H1 (cell line): ENCODE measurements around the gene ARHGAP6. TPM values are rescaled to one million over a fixed set of nuclear protein-coding genes. Genes with fewer than 3 reads are reported as not detected.

ENCODE experiments used
- CTCF ChIA-PET: fragments of 300-600 bp; sonication (Branson Sonifier 250); formaldehyde crosslinking; loops from one replicate; lab custom pipeline; 2021; ENCODE audit not compliant: partially characterized antibody; lab: Charles Lee
- POLR2A ChIA-PET: fragments of 300-600 bp; sonication (Branson Sonifier 250); formaldehyde crosslinking; loops from one replicate; lab custom pipeline; 2021; ENCODE audit warnings: inconsistent platforms; ENCODE audit not compliant: partially characterized antibody; lab: Charles Lee
- DNase-seq, 2 experiments: peaks; one replicate each; pipeline versions ENCODE4 v3.0.0 to v3.0.0-alpha.2; 2010 to 2022; ENCODE audit warnings: low spot score in 2 of 2, low read depth in 1 of 2, mixed read lengths in 1 of 2
- FAIRE-seq: peaks from 2 replicates; lab custom pipeline; 2011; peaks lifted over from hg19 to GRCh38; lab: Jason Lieb, UNC
- H2AFZ ChIP-seq: 2 replicates; pipeline ENCODE4 v1.8.1; 2012; ENCODE audit warnings: low read length, inconsistent platforms
- H2AK5ac ChIP-seq: 2 replicates; pipeline ENCODE4 v1.6.1; 2013; ENCODE audit warnings: low read depth, low read length
- H2BK120ac ChIP-seq: replicated peaks from 2 replicates; pipeline ENCODE3; 2013; ENCODE audit warnings: low read depth, low read length, inconsistent platforms
- H2BK12ac ChIP-seq: 2 replicates; pipeline ENCODE4 v1.6.1; 2013; ENCODE audit warnings: low read depth, low read length
- H2BK15ac ChIP-seq: 2 replicates; pipeline ENCODE4 v1.6.1; 2013; ENCODE audit warnings: low read length
- H2BK20ac ChIP-seq: 2 replicates; pipeline ENCODE4 v1.6.1; 2013; ENCODE audit warnings: low read length
- H2BK5ac ChIP-seq: 2 replicates; pipeline ENCODE4 v1.6.1; 2013; ENCODE audit warnings: low read depth, low read length
- H3K14ac ChIP-seq: 2 replicates; pipeline ENCODE4 v1.6.1; 2013; ENCODE audit warnings: inconsistent platforms; ENCODE audit not compliant: insufficient read length
- H3K18ac ChIP-seq: 2 replicates; pipeline ENCODE4 v1.6.1; 2013; ENCODE audit warnings: low read length; ENCODE audit errors: extremely low read depth
- H3K23ac ChIP-seq: 2 replicates; pipeline ENCODE4 v1.6.1; 2013; ENCODE audit warnings: inconsistent platforms; ENCODE audit not compliant: insufficient read length
- H3K23me2 ChIP-seq: 2 replicates; pipeline ENCODE4 v1.6.1; 2013; ENCODE audit warnings: low read depth, low read length
- H3K27ac ChIP-seq: 2 replicates; pipeline ENCODE4 v1.6.1; 2011; ENCODE audit warnings: low read depth, low read length, inconsistent platforms
- H3K27me3 ChIP-seq, 4 experiments: replicated peaks in 1 of 4; 1 replicate in 1 of 4; 2 replicates in 3 of 4; pipeline versions ENCODE4 v1.6.1 to v1.8.1; 2011 to 2013; ENCODE audit warnings: low read length in 3 of 4, mild to moderate bottlenecking in 3 of 4, inconsistent platforms in 2 of 4, mixed read lengths in 2 of 4, moderate library complexity in 1 of 4; ENCODE audit not compliant: control insufficient read depth in 3 of 4, insufficient read depth in 3 of 4; ENCODE audit errors: extremely low read depth in 1 of 4
- H3K36me3 ChIP-seq, 4 experiments: 2 replicates each; pipeline versions ENCODE4 v1.6.1 to v1.8.1; 2011 to 2013; ENCODE audit warnings: mild to moderate bottlenecking in 4 of 4, low read length in 3 of 4, moderate library complexity in 2 of 4, control low read depth in 1 of 4, inconsistent platforms in 1 of 4; ENCODE audit not compliant: insufficient read depth in 4 of 4, control insufficient read depth in 2 of 4
- H3K4ac ChIP-seq: replicated peaks from 2 replicates; pipeline ENCODE3; 2013; ENCODE audit warnings: low read length, low read depth, mixed read lengths, inconsistent platforms; ENCODE audit not compliant: insufficient read length
- H3K4me1 ChIP-seq, 4 experiments: replicated peaks in 1 of 4; 1 replicate in 1 of 4; 2 replicates in 3 of 4; pipeline versions ENCODE4 v1.6.1 to v1.8.1; 2011 to 2013; ENCODE audit warnings: low read length in 3 of 4, inconsistent platforms in 2 of 4, mixed read lengths in 1 of 4; ENCODE audit not compliant: insufficient read depth in 4 of 4, control insufficient read depth in 3 of 4
- H3K4me2 ChIP-seq, 2 experiments: 2 replicates each; pipeline versions ENCODE4 v1.6.1 to v1.8.1; 2011 to 2013; ENCODE audit warnings: low read depth in 2 of 2, low read length in 2 of 2, control low read depth in 1 of 2, inconsistent platforms in 1 of 2, mild to moderate bottlenecking in 1 of 2; ENCODE audit not compliant: insufficient read depth in 1 of 2
- H3K4me3 ChIP-seq, 4 experiments: fragments of 200-600, 300-600 bp in 1 of 4; sonication (generic), shearing (Covaris generic), sonication (Bioruptor Twin) in 1 of 4; 2 replicates each; pipeline versions ENCODE4 v1.5.1 to v1.8.1; 2011 to 2016; ENCODE audit warnings: low read length in 4 of 4, low read depth in 3 of 4, control low read depth in 2 of 4, inconsistent platforms in 2 of 4, mild to moderate bottlenecking in 2 of 4, mixed read lengths in 1 of 4, moderate library complexity in 1 of 4; ENCODE audit not compliant: insufficient read depth in 2 of 4; ENCODE audit errors: extremely low read depth in 1 of 4
- H3K56ac ChIP-seq: replicated peaks from 2 replicates; pipeline ENCODE3; 2013; ENCODE audit warnings: low read depth, mild to moderate bottlenecking, mixed read lengths, low read length, inconsistent platforms; ENCODE audit not compliant: insufficient read length
- H3K79me1 ChIP-seq: 2 replicates; pipeline ENCODE4 v1.6.1; 2013; ENCODE audit warnings: low read depth, low read length, control low read depth
- H3K79me2 ChIP-seq, 2 experiments: 2 replicates each; pipeline versions ENCODE4 v1.6.1 to v1.8.1; 2012 to 2013; ENCODE audit warnings: low read length in 2 of 2, mild to moderate bottlenecking in 2 of 2, inconsistent platforms in 1 of 2; ENCODE audit not compliant: insufficient read depth in 2 of 2, control insufficient read depth in 1 of 2
- H3K9ac ChIP-seq, 4 experiments: replicated peaks in 1 of 4; 1 replicate in 1 of 4; 2 replicates in 3 of 4; pipeline versions ENCODE4 v1.6.1 to v1.8.1; 2011 to 2013; ENCODE audit warnings: low read depth in 3 of 4, low read length in 3 of 4, control low read depth in 2 of 4, mild to moderate bottlenecking in 2 of 4, moderate library complexity in 2 of 4, inconsistent platforms in 1 of 4; ENCODE audit errors: extremely low read depth in 1 of 4
- H3K9me3 ChIP-seq, 2 experiments: 2 replicates each; pipeline versions ENCODE4 v1.6.1 to v1.8.1; 2012 to 2013; ENCODE audit warnings: mild to moderate bottlenecking in 2 of 2, moderate library complexity in 2 of 2, control low read depth in 1 of 2, inconsistent platforms in 1 of 2, low read depth in 1 of 2, low read length in 1 of 2, mixed read lengths in 1 of 2; ENCODE audit not compliant: insufficient read depth in 2 of 2
- H4K20me1 ChIP-seq, 2 experiments: replicated peaks in 1 of 2; 2 replicates each; pipeline versions ENCODE3 to v1.8.1; 2011 to 2013; ENCODE audit warnings: inconsistent platforms in 2 of 2, low read length in 2 of 2, mild to moderate bottlenecking in 1 of 2; ENCODE audit not compliant: insufficient read depth in 2 of 2, control insufficient read depth in 1 of 2
- H4K5ac ChIP-seq: 2 replicates; pipeline ENCODE4 v1.6.1; 2013; ENCODE audit warnings: low read length, low read depth, mixed read lengths, inconsistent platforms; ENCODE audit not compliant: insufficient read length
- H4K8ac ChIP-seq: 2 replicates; pipeline ENCODE4 v1.8.0; 2013; ENCODE audit warnings: mild to moderate bottlenecking, moderate library complexity, low read length, inconsistent platforms; ENCODE audit not compliant: insufficient read depth; ENCODE audit errors: extremely low read depth
- H4K91ac ChIP-seq: replicated peaks from 2 replicates; pipeline ENCODE3; 2013; ENCODE audit warnings: low read length, mixed read lengths, inconsistent platforms; ENCODE audit not compliant: insufficient read length
- CBX5 ChIP-seq: fragments of 300-800, 300-1000 bp; sonication (generic); IDR thresholded peaks from 2 replicates; pipeline ENCODE4 v1.7.1; 2016; ENCODE audit warnings: antibody characterized with exemption, low read length, low read depth
- CREB1 ChIP-seq: IDR thresholded peaks from 2 replicates; pipeline ENCODE4 v1.6.1; 2012; ENCODE audit warnings: inconsistent platforms
- GTF2F1 ChIP-seq: IDR thresholded peaks from 2 replicates; pipeline ENCODE4 v1.6.1; 2012; ENCODE audit warnings: low read depth, low read length, improper control_type of control experiment, borderline replicate concordance
- KDM4A ChIP-seq: IDR thresholded peaks from one replicate; pipeline ENCODE4 v1.7.1; 2012; ENCODE audit warnings: low read depth, mild to moderate bottlenecking, moderate library complexity, low read length, inconsistent platforms; ENCODE audit not compliant: severe bottlenecking
- KDM5A ChIP-seq: fragments of 200-600 bp; IDR thresholded peaks from 2 replicates; pipeline ENCODE4 v1.7.1; 2012; ENCODE audit warnings: mild to moderate bottlenecking, low read length, inconsistent platforms, mixed read lengths
- RAD21 ChIP-seq, 2 experiments: IDR thresholded peaks in 1 of 2; conservative IDR thresholded peaks in 1 of 2; 2 replicates each; pipeline ENCODE4 v1.6.1; 2011; ENCODE audit warnings: low read depth in 2 of 2, low read length in 2 of 2, improper control_type of control experiment in 1 of 2, inconsistent platforms in 1 of 2, mild to moderate bottlenecking in 1 of 2, moderate library complexity in 1 of 2
- RFX5 ChIP-seq: IDR thresholded peaks from 2 replicates; pipeline ENCODE4 v1.6.1; 2011; ENCODE audit warnings: low read depth, low read length, improper control_type of control experiment, borderline replicate concordance
- SP1 ChIP-seq: IDR thresholded peaks from 2 replicates; pipeline ENCODE4 v1.6.1; 2011; ENCODE audit warnings: low read depth, low read length
- SP2 ChIP-seq: IDR thresholded peaks from 2 replicates; pipeline ENCODE4 v1.6.1; 2012; ENCODE audit warnings: mild to moderate bottlenecking, low read length, inconsistent platforms
- TAF1 ChIP-seq: IDR thresholded peaks from 2 replicates; pipeline ENCODE4 v1.6.1; 2011; ENCODE audit warnings: mild to moderate bottlenecking, low read depth, low read length
- WGBS, 2 experiments: shearing (Covaris generic) in 1 of 2; methylation state at CpG; one replicate each; pipeline versions ENCODE4 v1.1.6 to v1.1.7; 2013 to 2015; ENCODE audit warnings: low lambda C conversion rate in 2 of 2, mixed read lengths in 2 of 2, inconsistent platforms in 1 of 2, low coverage in 1 of 2, missing lambda C conversion rate in 1 of 2; ENCODE audit not compliant: insufficient replicate concordance in 2 of 2, insufficient coverage in 1 of 2, insufficient read length in 1 of 2; ENCODE audit errors: extremely low coverage in 1 of 2, missing lambda C conversion rate in 1 of 2; 5-methylcytosine and 5-hydroxymethylcytosine counted together
- polyA plus RNA-seq, 7 experiments: library from polyadenylated mRNA; depleted of rRNA in 3 of 7; stranded (reverse) in 5 of 7; unstranded in 2 of 7; fragments of >200 nt in 5 of 7; fragments of 200-250 nt in 2 of 7; gene quantifications; 1 replicate in 5 of 7; 2 replicates in 1 of 7; 4 replicates in 1 of 7; pipeline versions ENCODE4 v1.2.1 to v1.2.3, GENCODE V29; 2011 to 2013; ENCODE audit warnings: missing spikeins in 2 of 7, mixed read lengths in 2 of 7
- total RNA-seq: library from RNA; stranded (reverse); fragmentation: NEBNext Ultra II Directional; extraction: Animal tissue kit (Norgen Biotek cat#: 25700); gene quantifications from 2 replicates; pipeline ENCODE4 v1.2.1, GENCODE V29; 2021
- TF ChIP-seq, protein P1 (sequence below): IDR thresholded peaks from 2 replicates; pipeline ENCODE4 v1.6.1; 2012; ENCODE audit warnings: inconsistent platforms
- TF ChIP-seq, protein P2 (sequence below): IDR thresholded peaks from 2 replicates; pipeline ENCODE4 v1.6.1; 2011; ENCODE audit warnings: low read length, improper control_type of control experiment

The ARHGAP6 gene
- total and polyA plus RNA-seq, 2 of the 8 experiments (the other 6 are each of a cell fraction or from before 2014, with no cell fraction given): 0.35 to 0.82 TPM

DNA sequence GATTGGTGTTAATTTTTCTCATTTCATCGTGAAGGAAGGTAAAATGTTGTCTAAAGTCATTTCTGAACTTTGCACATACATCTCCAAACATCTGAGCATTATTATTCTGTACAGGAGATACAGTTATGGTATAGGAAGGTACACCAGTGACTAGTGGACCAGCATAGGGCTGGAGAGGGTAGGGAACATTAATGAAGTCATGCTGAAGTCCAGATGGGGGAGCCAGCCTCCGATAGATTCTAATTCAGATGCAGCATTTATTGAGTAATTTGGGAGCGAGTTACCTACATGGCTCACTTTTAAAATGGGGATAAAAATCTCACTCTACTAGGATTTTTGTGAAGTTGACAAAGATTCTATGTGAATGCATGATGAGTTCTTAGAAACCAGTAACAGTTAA, 337.6 kb downstream of the ARHGAP6 start:
- POLR2A ChIA-PET: no interaction called here
- TF ChIP-seq, protein P1, sequence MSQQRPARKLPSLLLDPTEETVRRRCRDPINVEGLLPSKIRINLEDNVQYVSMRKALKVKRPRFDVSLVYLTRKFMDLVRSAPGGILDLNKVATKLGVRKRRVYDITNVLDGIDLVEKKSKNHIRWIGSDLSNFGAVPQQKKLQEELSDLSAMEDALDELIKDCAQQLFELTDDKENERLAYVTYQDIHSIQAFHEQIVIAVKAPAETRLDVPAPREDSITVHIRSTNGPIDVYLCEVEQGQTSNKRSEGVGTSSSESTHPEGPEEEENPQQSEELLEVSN: no peak
- no peak for TF ChIP-seq CBX5
- no peak for TF ChIP-seq RAD21 (IDR thresholded peaks at IDR 0.05 in 1 of 2, conservative IDR thresholded peaks at IDR 0.05 in 1 of 2; ENCODE audit: low read depth in 2 of 2, low read length in 2 of 2)
- TF ChIP-seq KDM4A: no peak
- TF ChIP-seq SP1: no peak
- TF ChIP-seq, protein P2, sequence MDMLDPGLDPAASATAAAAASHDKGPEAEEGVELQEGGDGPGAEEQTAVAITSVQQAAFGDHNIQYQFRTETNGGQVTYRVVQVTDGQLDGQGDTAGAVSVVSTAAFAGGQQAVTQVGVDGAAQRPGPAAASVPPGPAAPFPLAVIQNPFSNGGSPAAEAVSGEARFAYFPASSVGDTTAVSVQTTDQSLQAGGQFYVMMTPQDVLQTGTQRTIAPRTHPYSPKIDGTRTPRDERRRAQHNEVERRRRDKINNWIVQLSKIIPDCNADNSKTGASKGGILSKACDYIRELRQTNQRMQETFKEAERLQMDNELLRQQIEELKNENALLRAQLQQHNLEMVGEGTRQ: no peak
- no peak for TF ChIP-seq GTF2F1
- TF ChIP-seq RFX5: no peak
- TF ChIP-seq CREB1: no peak
- no peak for TF ChIP-seq KDM5A
- TF ChIP-seq TAF1: no peak
- TF ChIP-seq SP2: no peak

More for the DNA sequence above, 337.6 kb downstream of the ARHGAP6 start:
- Histone ChIP-seq H3K56ac (no peak overlapping the region), H3K27me3 (no peaks in the 10 kb centered on the region), H2BK20ac (no peak overlapping the region), H3K79me1 (no peaks in the 10 kb centered on the region), H4K91ac (no peak overlapping the region), H3K4me2 (no peak overlapping the region), H3K9me3 (no peaks in the 10 kb centered on the region; a peak in 1 of 4 replicates), H2BK5ac (no peak overlapping the region), H3K4ac (no peak overlapping the region), H3K14ac (no peak overlapping the region), H2AK5ac (no peak overlapping the region), H3K23ac (no peak overlapping the region), H3K36me3 (no peaks in the 10 kb centered on the region), H3K4me3 (no peak overlapping the region), H2BK12ac (no peak overlapping the region), H4K5ac (no peak overlapping the region), H3K27ac (no peak overlapping the region), H2BK15ac (no peak overlapping the region), H3K4me1 (no peaks in the 10 kb centered on the region), H3K9ac (no peak overlapping the region), H4K8ac (no peak overlapping the region), H2AFZ (no peak overlapping the region), H3K18ac (no peak overlapping the region), H3K79me2 (no peaks in the 10 kb centered on the region), H4K20me1 (no peaks in the 10 kb centered on the region), H3K23me2 (no peaks in the 10 kb centered on the region), H2BK120ac (no peak overlapping the region)
- CTCF ChIA-PET: no interaction called here
- FAIRE-seq (no peak), DNase-seq (no peak)
- 86% methylated on average over 3 of the region's 3 CpGs; no CpG with 5 or more reads in 1 of the 2 experiments for WGBS, 2 experiments
